GM18507 (cell line): ENCODE results near the gene SRRM2.

ENCODE experiments used
- DNase-seq: peaks from one replicate; pipeline ENCODE4 v3.0.0; 2011; ENCODE audit warnings: low read depth; ENCODE audit not compliant: insufficient read length; ENCODE audit errors: extremely low spot score
- FAIRE-seq: peaks from 2 replicates; lab custom pipeline; 2011; peaks lifted over from hg19 to GRCh38; lab: Jason Lieb, UNC

SRRM2 gene

DNA sequence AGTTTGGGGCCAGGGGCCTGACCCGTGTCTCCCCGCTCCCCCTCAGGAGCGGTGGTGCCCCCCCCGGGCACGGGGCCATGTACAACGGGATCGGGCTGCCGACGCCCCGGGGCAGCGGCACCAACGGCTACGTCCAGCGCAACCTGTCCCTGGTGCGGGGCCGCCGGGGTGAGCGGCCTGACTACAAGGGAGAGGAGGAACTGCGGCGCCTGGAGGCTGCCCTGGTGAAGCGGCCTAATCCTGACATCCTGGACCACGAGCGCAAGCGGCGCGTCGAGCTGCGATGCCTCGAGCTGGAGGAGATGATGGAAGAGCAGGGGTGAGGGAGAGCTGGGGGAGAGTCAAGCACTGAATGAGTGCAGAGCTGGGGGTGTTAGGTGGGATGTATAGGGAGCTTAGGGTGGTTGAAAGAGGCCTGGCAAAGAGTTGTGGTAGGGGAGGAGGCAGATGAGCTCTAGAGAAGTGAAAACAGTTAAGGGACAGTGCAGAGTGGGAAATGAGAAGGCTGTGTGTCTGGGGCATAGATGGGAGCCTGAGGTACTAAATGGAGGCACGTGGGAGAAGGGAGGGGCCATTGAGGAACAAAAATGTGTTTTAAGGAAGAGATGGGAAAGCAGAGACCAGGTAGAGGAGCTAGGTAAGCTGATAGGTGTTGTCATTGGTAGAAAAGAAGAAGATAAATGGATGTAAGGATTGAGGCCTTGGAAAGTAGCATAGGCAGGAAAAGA lies 4.0 kb downstream of the SRRM2 start:
- FAIRE-seq (no peak), DNase-seq (no peak)

- no peak for DNase-seq
- no peak for FAIRE-seq
These were observed 4.9 kb downstream of the SRRM2 start for GRCh38 chr16:2757344-2757743.

GRCh38 chr16:2761472-2761871 lies 9.0 kb downstream of the SRRM2 start:
- DNase-seq (no peak), FAIRE-seq (no peak)

DNA sequence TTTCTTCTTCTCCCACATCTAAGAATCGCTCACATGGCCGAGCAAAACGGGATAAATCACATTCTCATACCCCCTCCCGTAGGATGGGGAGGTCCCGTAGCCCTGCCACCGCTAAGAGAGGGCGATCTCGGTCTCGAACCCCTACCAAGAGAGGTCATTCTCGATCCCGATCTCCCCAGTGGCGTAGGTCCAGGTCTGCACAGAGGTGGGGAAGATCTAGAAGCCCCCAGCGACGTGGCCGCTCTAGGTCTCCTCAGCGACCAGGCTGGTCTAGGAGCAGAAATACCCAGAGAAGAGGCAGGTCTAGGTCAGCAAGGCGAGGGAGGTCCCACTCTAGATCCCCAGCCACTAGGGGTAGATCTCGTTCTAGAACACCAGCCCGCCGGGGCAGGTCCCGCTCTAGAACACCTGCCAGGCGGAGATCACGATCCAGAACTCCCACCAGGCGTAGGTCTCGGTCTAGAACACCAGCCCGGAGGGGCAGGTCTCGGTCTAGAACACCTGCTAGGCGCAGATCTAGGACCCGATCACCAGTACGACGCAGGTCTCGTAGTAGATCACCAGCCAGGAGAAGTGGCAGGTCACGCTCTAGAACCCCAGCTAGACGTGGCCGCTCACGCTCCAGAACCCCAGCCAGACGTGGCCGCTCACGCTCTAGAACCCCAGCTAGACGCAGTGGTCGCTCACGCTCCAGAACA lies 9.6 kb downstream of the SRRM2 start:
- no peak for DNase-seq
- no peak for FAIRE-seq

GRCh38 chr16:2762711-2763110 lies 10.3 kb downstream of the SRRM2 start:
- no peak for DNase-seq
- no peak for FAIRE-seq

GRCh38 chr16:2763173-2763572 lies 10.7 kb downstream of the SRRM2 start:
- FAIRE-seq (no peak), DNase-seq (no peak)

DNA sequence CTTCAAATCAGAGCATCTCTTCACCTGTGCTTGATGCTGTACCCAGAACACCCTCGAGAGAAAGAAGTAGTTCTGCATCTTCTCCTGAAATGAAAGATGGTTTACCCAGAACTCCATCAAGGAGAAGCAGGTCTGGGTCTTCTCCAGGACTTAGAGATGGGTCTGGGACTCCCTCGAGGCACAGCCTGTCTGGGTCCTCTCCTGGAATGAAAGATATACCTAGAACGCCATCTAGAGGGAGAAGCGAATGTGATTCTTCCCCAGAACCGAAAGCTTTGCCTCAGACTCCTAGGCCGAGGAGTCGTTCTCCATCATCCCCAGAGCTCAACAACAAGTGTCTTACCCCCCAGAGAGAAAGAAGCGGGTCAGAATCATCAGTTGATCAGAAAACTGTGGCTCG lies 12.3 kb downstream of the SRRM2 start:
- FAIRE-seq (no peak), DNase-seq (no peak)

DNA sequence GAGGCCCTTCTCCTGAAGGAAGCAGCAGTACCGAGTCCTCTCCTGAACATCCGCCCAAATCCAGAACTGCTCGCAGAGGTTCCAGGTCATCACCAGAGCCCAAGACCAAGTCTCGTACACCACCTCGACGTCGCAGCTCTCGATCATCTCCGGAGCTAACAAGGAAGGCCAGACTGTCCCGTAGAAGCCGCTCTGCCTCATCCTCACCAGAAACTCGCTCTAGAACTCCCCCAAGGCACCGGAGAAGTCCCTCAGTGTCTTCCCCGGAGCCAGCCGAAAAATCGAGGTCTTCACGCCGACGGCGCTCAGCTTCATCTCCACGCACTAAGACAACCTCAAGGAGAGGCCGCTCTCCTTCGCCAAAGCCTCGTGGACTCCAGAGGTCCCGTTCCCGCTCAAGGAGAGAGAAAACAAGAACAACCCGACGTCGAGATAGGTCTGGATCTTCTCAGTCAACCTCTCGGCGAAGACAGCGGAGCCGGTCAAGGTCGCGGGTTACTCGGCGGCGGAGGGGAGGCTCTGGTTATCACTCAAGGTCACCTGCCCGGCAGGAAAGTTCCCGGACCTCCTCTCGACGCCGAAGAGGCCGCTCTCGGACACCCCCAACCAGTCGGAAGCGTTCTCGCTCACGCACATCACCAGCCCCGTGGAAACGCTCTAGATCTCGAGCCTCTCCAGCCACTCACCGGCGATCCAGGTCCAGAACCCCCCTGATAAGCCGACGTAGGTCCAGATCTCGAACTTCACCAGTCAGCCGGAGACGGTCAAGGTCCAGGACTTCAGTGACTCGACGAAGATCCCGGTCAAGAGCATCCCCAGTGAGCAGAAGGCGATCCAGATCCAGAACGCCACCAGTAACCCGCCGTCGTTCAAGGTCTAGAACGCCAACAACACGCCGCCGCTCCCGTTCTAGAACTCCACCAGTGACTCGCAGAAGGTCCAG lies 13.3 kb downstream of the SRRM2 start:
- DNase-seq (no peak), FAIRE-seq (no peak)

DNA sequence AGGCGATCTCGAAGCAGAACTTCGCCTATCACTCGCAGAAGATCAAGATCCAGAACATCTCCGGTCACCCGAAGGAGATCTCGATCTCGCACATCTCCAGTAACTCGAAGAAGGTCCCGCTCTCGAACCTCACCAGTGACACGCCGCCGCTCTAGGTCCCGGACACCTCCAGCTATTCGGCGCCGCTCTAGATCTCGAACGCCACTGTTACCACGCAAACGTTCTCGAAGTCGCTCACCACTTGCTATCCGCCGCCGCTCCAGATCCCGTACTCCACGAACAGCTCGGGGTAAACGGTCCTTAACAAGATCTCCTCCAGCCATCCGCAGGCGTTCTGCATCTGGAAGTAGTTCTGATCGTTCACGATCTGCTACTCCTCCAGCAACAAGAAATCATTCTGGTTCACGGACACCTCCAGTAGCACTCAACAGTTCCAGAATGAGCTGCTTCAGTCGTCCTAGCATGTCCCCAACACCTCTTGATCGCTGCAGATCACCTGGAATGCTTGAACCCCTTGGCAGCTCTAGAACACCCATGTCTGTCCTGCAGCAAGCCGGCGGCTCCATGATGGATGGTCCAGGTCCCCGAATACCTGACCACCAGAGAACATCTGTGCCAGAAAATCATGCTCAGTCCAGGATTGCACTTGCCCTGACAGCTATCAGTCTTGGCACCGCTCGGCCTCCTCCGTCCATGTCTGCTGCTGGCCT lies 14.1 kb downstream of the SRRM2 start:
- DNase-seq (no peak), FAIRE-seq (no peak)

DNA sequence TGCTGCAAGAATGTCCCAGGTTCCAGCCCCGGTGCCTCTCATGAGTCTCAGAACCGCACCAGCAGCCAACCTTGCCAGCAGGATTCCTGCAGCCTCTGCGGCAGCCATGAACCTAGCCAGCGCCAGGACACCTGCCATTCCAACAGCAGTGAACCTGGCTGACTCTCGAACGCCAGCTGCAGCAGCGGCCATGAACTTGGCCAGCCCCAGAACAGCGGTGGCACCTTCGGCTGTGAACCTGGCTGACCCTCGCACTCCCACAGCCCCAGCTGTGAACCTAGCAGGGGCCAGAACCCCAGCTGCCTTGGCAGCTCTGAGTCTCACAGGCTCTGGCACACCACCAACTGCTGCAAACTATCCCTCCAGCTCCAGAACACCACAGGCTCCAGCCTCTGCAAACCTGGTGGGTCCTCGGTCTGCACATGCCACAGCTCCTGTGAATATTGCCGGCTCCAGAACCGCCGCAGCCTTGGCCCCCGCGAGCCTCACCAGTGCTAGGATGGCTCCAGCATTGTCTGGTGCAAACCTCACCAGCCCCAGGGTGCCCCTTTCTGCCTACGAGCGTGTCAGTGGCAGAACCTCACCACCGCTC lies 14.8 kb downstream of the SRRM2 start:
- FAIRE-seq = no peak
- DNase-seq = no peak

DNA sequence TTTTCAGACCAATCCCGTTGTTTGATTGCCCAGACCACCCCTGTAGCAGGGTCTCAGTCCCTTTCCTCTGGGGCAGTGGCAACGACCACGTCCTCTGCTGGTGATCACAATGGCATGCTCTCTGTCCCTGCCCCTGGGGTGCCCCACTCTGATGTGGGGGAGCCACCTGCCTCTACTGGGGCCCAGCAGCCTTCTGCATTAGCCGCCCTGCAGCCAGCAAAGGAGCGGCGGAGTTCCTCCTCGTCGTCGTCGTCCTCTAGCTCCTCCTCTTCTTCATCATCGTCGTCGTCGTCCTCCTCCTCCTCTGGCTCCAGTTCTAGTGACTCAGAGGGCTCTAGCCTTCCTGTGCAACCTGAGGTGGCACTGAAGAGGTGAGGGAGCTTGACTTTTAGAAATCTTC lies 15.5 kb downstream of the SRRM2 start:
- FAIRE-seq = no peak
- no peak for DNase-seq

GRCh38 chr16:2768403-2769089 lies 16.1 kb downstream of the SRRM2 start:
- DNase-seq (no peak), FAIRE-seq (no peak)

DNA sequence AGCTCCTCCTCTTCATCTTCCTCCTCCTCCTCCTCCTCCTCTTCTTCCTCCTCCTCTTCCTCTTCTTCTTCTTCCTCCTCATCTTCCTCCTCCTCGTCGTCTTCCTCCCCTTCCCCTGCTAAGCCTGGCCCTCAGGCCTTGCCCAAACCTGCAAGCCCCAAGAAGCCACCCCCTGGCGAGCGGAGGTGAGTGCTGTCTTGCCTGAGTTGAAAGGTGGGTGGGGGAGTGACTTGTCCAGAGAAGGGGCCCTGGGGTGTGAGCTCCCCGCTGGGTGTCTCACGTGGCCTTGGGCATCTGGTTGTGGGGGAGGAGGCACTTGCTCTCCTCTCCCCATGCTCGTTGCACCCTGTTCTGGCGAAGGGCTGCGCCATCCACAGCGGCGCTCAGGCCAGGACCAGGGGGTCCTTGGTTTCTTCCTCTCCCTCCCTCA lies 16.7 kb downstream of the SRRM2 start:
- FAIRE-seq = no peak
- DNase-seq = no peak

DNA sequence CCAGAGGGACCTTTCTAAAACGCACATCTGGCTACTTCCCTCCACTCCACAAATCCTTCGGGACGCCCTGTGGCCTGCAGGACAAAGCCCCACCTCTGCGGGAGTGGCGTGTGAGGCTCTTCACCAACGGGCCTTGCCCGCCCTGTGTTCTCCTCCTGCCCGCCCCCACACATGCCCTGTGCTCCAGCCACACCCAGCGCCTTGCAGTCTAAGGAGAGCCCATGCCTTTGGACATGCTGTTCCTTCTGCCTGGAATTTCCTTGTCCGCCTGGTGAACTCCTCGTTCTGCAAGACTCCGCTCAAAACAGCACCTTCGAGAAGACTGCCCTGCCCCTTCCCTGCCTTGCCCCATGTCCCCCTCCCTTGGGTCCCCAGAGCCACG lies 17.2 kb downstream of the SRRM2 start:
- DNase-seq = no peak
- no peak for FAIRE-seq

DNA sequence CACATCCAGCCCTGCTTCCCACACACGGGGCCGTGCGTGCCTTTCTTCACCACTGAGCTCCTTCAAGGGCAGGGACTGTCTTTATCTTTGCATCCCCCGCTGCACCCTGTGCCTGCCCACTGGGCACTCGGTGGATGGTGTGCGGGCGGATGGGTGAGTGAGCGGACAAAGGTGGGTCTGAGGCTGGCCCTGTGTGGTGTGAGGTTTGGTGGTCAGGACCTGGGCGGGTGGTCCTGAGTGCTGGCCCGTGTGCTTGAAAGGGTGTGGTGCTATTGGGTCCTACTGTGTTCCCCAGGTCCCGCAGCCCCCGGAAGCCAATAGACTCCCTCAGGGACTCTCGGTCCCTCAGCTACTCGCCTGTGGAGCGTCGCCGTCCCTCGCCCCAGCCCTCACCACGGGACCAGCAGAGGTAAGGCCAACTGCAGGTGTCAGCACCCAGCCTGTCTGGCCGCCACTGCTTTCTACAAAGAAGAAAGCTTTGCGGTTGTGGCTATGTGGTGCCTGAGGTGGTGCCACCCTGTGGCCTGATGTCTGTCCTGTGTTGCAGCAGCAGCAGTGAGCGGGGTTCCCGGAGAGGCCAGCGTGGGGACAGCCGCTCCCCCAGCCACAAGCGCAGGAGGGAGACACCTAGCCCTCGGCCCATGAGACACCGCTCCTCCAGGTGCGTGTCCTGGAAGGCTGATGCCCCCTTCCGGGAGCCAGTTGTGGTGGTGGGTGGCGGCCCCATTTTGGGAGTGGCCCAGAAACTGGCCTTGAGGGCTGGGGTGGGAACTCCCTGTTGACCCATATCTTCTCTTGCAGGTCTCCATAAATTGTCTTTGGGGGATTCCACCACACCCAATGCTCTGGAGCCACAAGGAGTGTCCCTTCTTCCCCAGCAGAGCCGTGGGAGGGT lies 17.9 kb downstream of the SRRM2 start:
- no peak for DNase-seq
- FAIRE-seq = no peak

DNA sequence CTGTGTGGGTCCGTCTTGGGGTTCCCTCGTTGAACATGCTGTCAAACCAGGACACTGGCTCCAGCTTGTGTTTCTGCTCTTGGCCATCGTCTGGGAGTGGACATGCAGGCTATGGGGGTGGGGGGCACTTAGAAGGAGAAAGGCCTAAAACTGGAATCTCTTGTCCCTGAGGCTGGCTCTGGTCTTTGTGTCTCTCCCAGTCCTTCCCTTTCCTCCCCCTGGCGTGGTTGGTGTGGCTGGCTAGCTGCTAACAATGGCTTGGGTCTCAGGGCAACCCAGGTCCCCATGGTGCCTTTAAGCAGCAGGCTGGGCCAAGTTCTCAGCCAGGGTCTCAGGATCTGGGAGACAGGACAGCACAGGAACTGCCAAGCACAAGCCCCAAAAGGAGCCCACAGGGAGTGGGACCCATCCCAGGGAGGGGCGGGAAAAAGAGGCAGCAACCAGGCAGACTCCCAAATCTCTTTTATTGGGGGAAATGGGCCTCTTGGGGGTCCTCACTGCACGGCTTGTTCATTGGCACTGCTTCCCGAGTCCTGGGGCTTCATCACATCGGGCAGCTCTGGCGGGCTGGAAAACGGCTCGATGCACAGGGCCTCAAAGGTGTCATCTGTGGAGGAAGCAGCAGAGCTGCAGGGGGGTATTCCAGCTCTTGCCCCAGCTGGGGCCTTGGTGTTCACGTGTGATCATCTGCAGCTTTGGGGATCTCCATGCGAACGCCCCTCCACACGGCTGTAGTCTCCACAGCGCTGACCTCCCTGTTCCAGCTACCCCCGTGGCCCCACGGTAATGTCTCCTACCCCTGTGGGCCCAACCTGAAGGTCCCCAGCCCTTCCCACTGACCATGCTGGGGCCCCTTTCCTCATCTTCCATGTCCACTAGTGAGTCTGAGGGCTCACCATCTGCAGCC lies 19.3 kb downstream of the SRRM2 start:
- FAIRE-seq (no peak), DNase-seq (no peak)
